ENCODE results near the gene TRPV5.

GRCh38 chr7:142870566-142871259, 62.8 kb downstream of the TRPV5 start:
- no peak for TF ChIP-seq CTCF (IDR thresholded peaks at IDR 0.05; ENCODE audit: poor library complexity)
- TF ChIP-seq EZH2 (IDR thresholded peaks at IDR 0.05; ENCODE audit: borderline replicate concordance) = no peak
- TF ChIP-seq EZH2phosphoT487 (IDR thresholded peaks at IDR 0.05; ENCODE audit: low read depth, severe bottlenecking, unreplicated experiment) = no peak

Measured in hepatocyte (in vitro differentiated cells).